ENCODE data around the gene CRBN. TPM values are rescaled to one million over a fixed set of nuclear protein-coding genes. Genes with fewer than 3 reads are reported as not detected.

The CRBN gene
- total and polyA plus RNA-seq, 5 donors from 2014 or later, result 129 to 179 (median 166) TPM

GRCh38 chr3:3101660-3102458 is 77.6 kb downstream of the CRBN start:
- Mint-ChIP-seq H3K4me3 (no peak overlapping the region), H3K36me3 (no peaks in the 10 kb centered on the region), H3K27me3 (peaks cover 18% of the 10 kb centered on the region), H3K4me1 (no peaks in the 10 kb centered on the region), H3K27ac (no peak overlapping the region), H3K9me3 (no peaks in the 10 kb centered on the region)
- Histone ChIP-seq H3K4me1 (ENCODE audit: control insufficient read depth, insufficient read depth, low read length, poor library complexity, severe bottlenecking) (no peaks in the 10 kb centered on the region), H3K27ac (ENCODE audit: insufficient read depth, low read length, poor library complexity, severe bottlenecking) (no peak overlapping the region), H3K9me3 (ENCODE audit: control insufficient read depth in 2 of 2, low read length in 2 of 2) (no peaks in the 10 kb centered on the region), H3K36me3 (ENCODE audit: control insufficient read depth, insufficient read depth, low read length) (no peaks in the 10 kb centered on the region), H3K4me3 (ENCODE audit: low read depth, low read length) (no peak overlapping the region), H3K27me3 (ENCODE audit: control insufficient read depth, insufficient read depth, low read length) (peaks cover 6% of the 10 kb centered on the region)
- ATAC-seq (ENCODE audit: low read depth in 2 of 2) (no peak), DNase-seq (no peak)

Other genes with a start within 250 kb of the CRBN start
- 3.7 TPM for gene IL5RA, start 69.3 kb downstream of the CRBN start, total RNA-seq
- not detected for gene IL5RA, start 69.3 kb downstream of the CRBN start, polyA plus RNA-seq
- 29.0 TPM for gene TRNT1, start 52.8 kb downstream of the CRBN start, total RNA-seq
- gene TRNT1, start 52.8 kb downstream of the CRBN start, polyA plus RNA-seq, result 10 to 100 TPM; 20.3 to 27.2 (median 25.3) TPM

All from CD4-positive, CD25-positive, alpha-beta regulatory T cell (primary cell).